Ascending aorta (tissue), 2 donors: ENCODE results near the gene LRTM2. TPM values are rescaled to one million over a fixed set of nuclear protein-coding genes. Genes with fewer than 3 reads are reported as not detected.

Experiments used
- DNase-seq, 2 donors: peaks; one replicate each; pipeline ENCODE4 v3.0.0-alpha.2; 2019; ENCODE audit warnings: low spot score in 2 of 2
- H3K27ac ChIP-seq, 2 donors: fragments of 200-600 bp; sonication (generic); one replicate each; pipeline ENCODE4 v1.5.1; 2016 to 2017; ENCODE audit warnings: mild to moderate bottlenecking in 1 of 2
- H3K27me3 ChIP-seq: fragments of 200-600 bp; sonication (generic); one replicate; pipeline ENCODE4 v1.5.1; 2017
- H3K36me3 ChIP-seq, 2 donors: fragments of 200-600 bp; sonication (generic); one replicate each; pipeline ENCODE4 v1.5.1; 2016
- H3K4me1 ChIP-seq, 2 donors: fragments of 200-600 bp; sonication (generic); one replicate each; pipeline ENCODE4 v1.5.1; 2016 to 2017; ENCODE audit warnings: mild to moderate bottlenecking in 1 of 2
- H3K4me3 ChIP-seq, 2 donors: fragments of 200-600 bp; sonication (generic); one replicate each; pipeline ENCODE4 v1.5.1; 2016 to 2017; ENCODE audit warnings: mild to moderate bottlenecking in 1 of 2
- H3K9me3 ChIP-seq, 2 donors: fragments of 200-600 bp; sonication (generic); one replicate each; pipeline ENCODE4 v1.5.1; 2016
- CTCF ChIP-seq, 3 experiments: fragments of 200-600 bp in 2 of 3; fragments of 450-650 bp in 1 of 3; sonication (generic) in 2 of 3; IDR thresholded peaks; one replicate each; pipeline ENCODE4 v1.5.1; 2016 to 2019; ENCODE audit warnings: antibody characterized with exemption in 3 of 3, mild to moderate bottlenecking in 1 of 3, moderate library complexity in 1 of 3
- intact Hi-C: fragments of 100-400 bp; cut with DNase I; formaldehyde crosslinking; loops from one replicate; pipeline ENCODE4 v1.15.1; 2023
- total RNA-seq: library from RNA; depleted of rRNA; stranded (reverse); fragments of >200 nt; gene quantifications from one replicate; pipeline ENCODE4 v1.1.0, GENCODE V29; 2016

The LRTM2 gene
- total RNA-seq, 1 donor from 2014 or later, result not detected

GRCh38 chr12:1779783-1780182 lies 40.6 kb upstream of the LRTM2 start:
- Histone ChIP-seq H3K27me3 (no peaks in the 10 kb centered on the region), H3K4me3 (no peak overlapping the region), H3K27ac (no peak overlapping the region), H3K36me3 (peaks cover 0 to 9% of the 10 kb centered on the region in 2 donors), H3K9me3 (no peaks in the 10 kb centered on the region), H3K4me1 (peaks cover 0 to 4% of the 10 kb centered on the region in 2 donors)
- TF ChIP-seq CTCF (IDR thresholded peaks at IDR 0.05), result no peak
- intact Hi-C loops, result no loop called here
- no peak for DNase-seq

- no peak for TF ChIP-seq CTCF (IDR thresholded peaks at IDR 0.05)
- Histone ChIP-seq H3K27ac (no peak overlapping the region), H3K4me1 (peaks cover 0 to 4% of the 10 kb centered on the region in 2 donors), H3K27me3 (no peaks in the 10 kb centered on the region), H3K36me3 (peaks cover 12 to 24% of the 10 kb centered on the region in 2 donors), H3K9me3 (no peaks in the 10 kb centered on the region), H3K4me3 (no peak overlapping the region)
- DNase-seq, result no peak
- intact Hi-C loops, result no loop called here
These were observed 38.6 kb upstream of the LRTM2 start for GRCh38 chr12:1781772-1782171.

GRCh38 chr12:1782215-1782614 lies 38.1 kb upstream of the LRTM2 start:
- Histone ChIP-seq H3K9me3 (no peaks in the 10 kb centered on the region), H3K27ac (no peak overlapping the region), H3K27me3 (no peaks in the 10 kb centered on the region), H3K4me1 (peaks cover 0 to 4% of the 10 kb centered on the region in 2 donors), H3K4me3 (no peak overlapping the region), H3K36me3 (peaks cover 12 to 24% of the 10 kb centered on the region in 2 donors)
- intact Hi-C loops, result no loop called here
- TF ChIP-seq CTCF (IDR thresholded peaks at IDR 0.05), result no peak
- DNase-seq, result no peak

GRCh38 chr12:1787714-1788113 lies 32.7 kb upstream of the LRTM2 start:
- H3K4me1 ChIP-seq, result no peaks in the 10 kb centered on the region
- no peaks in the 10 kb centered on the region for H3K9me3 ChIP-seq
- H3K4me3 ChIP-seq, result no peak overlapping the region
- DNase-seq, result no peak
- no peak for TF ChIP-seq CTCF (IDR thresholded peaks at IDR 0.05)
- intact Hi-C loops, result no loop called here
- H3K27ac ChIP-seq, result no peak overlapping the region
- peaks cover 12 to 19% of the 10 kb centered on the region in 2 donors for H3K36me3 ChIP-seq
- no peaks in the 10 kb centered on the region for H3K27me3 ChIP-seq

- Histone ChIP-seq H3K27me3 (no peaks in the 10 kb centered on the region), H3K27ac (no peak overlapping the region), H3K4me3 (no peak overlapping the region), H3K9me3 (no peaks in the 10 kb centered on the region), H3K4me1 (peaks cover 0 to under 1% of the 10 kb centered on the region in 2 donors), H3K36me3 (peaks cover 8 to 12% of the 10 kb centered on the region in 2 donors)
- no peak for TF ChIP-seq CTCF (IDR thresholded peaks at IDR 0.05)
- DNase-seq, result no peak
- intact Hi-C loops, result no loop called here
These were observed 29.9 kb upstream of the LRTM2 start for GRCh38 chr12:1790444-1790843.
